Hematopoietic multipotent progenitor cell treated with erythropoietin and hydrocortisone succinate and interleukin-3 and kit ligand, for 6 days (in vitro differentiated cells): ENCODE measurements around the gene FGGY.
"Not testable (repeated sequence)": the region's sequence is repeated elsewhere in the genome, so short reads cannot be mapped to it uniquely, and the experiment has no call there.

Source experiments
- DNase-seq: peaks from one replicate; pipeline ENCODE4 v3.0.0-alpha.2; 2015

FGGY gene

GRCh38 chr1:59718064-59718988 lies 421.4 kb downstream of the FGGY start:
- DNase-seq: peak; percentile 16

- DNase-seq: no peak
Observed at GRCh38 chr1:59718989-59719360, 422.1 kb downstream of the FGGY start.

- DNase-seq: no peak
Observed at GRCh38 chr1:59720326-59721115, 423.6 kb downstream of the FGGY start.

GRCh38 chr1:59730302-59730701 lies 433.4 kb downstream of the FGGY start:
- no peak for DNase-seq

GRCh38 chr1:59730759-59731478 lies 434.0 kb downstream of the FGGY start:
- DNase-seq: peak; percentile 51

GRCh38 chr1:59731591-59731990 lies 434.7 kb downstream of the FGGY start:
- no peak for DNase-seq

- DNase-seq: peak; percentile 9
Observed at GRCh38 chr1:59732214-59732955, 435.5 kb downstream of the FGGY start.

GRCh38 chr1:59733443-59734141 lies 436.7 kb downstream of the FGGY start:
- no peak for DNase-seq

- DNase-seq: not testable (repeated sequence)
Observed at GRCh38 chr1:59735927-59736326, 439.0 kb downstream of the FGGY start.

- DNase-seq: no peak
Observed at GRCh38 chr1:59736744-59737143, 439.9 kb downstream of the FGGY start.

- no peak for DNase-seq
Observed at GRCh38 chr1:59737638-59738037, 440.7 kb downstream of the FGGY start.

- no peak for DNase-seq
Observed at GRCh38 chr1:59738152-59738551, 441.3 kb downstream of the FGGY start.

- DNase-seq: no peak
Observed at GRCh38 chr1:59738591-59739015, 441.7 kb downstream of the FGGY start.

- no peak for DNase-seq
Observed at GRCh38 chr1:59739111-59739510, 442.2 kb downstream of the FGGY start.

GRCh38 chr1:59742526-59742925 lies 445.6 kb downstream of the FGGY start:
- no peak for DNase-seq

GRCh38 chr1:59743324-59744091 lies 446.6 kb downstream of the FGGY start:
- peak; percentile 70 for DNase-seq

- no peak for DNase-seq
Observed at GRCh38 chr1:59747420-59748024, 450.6 kb downstream of the FGGY start.

- DNase-seq: no peak
Observed at GRCh38 chr1:59748123-59748522, 451.2 kb downstream of the FGGY start.

GRCh38 chr1:59750328-59751003 lies 453.6 kb downstream of the FGGY start:
- DNase-seq: no peak

GRCh38 chr1:59751004-59751395 lies 454.1 kb downstream of the FGGY start:
- no peak for DNase-seq
